Fibroblast of lung (primary cell): ENCODE results near the gene TEX2. TPM values are rescaled to one million over a fixed set of nuclear protein-coding genes. Genes with fewer than 3 reads are reported as not detected.
A peak's percentile ranks its signal among the peaks of the same experiment; 100 is the strongest.

Experiments
- DNase-seq, 2 donors: peaks; one replicate each; pipeline versions ENCODE4 v3.0.0 to v3.0.0-alpha.2; 2010; ENCODE audit warnings: low read depth in 2 of 2
- H2AFZ ChIP-seq: 2 replicates; pipeline ENCODE4 v1.5.1; 2012; ENCODE audit warnings: low read length, control low read depth, inconsistent platforms
- H3K27ac ChIP-seq: 2 replicates; pipeline ENCODE4 v1.5.1; 2011; ENCODE audit warnings: low read length, control low read depth; ENCODE audit not compliant: insufficient read depth
- H3K27me3 ChIP-seq: 2 replicates; pipeline ENCODE4 v1.5.1; 2011; ENCODE audit warnings: mild to moderate bottlenecking, low read length; ENCODE audit not compliant: control insufficient read depth, insufficient read depth
- H3K36me3 ChIP-seq: 2 replicates; pipeline ENCODE4 v1.5.1; 2011; ENCODE audit warnings: low read length; ENCODE audit not compliant: control insufficient read depth, insufficient read depth
- H3K4me1 ChIP-seq: 2 replicates; pipeline ENCODE4 v1.5.1; 2011; ENCODE audit warnings: low read length; ENCODE audit not compliant: control insufficient read depth, insufficient read depth; ENCODE audit errors: extremely low read depth
- H3K4me2 ChIP-seq: 2 replicates; pipeline ENCODE4 v1.5.1; 2011; ENCODE audit warnings: low read length, control low read depth; ENCODE audit not compliant: insufficient read depth; ENCODE audit errors: extremely low read depth
- H3K4me3 ChIP-seq, 4 experiments: fragments of 200-600 bp in 1 of 4; sonication (generic) in 1 of 4; replicated peaks in 1 of 4; 2 replicates each; pipeline ENCODE4 v1.5.1; 2011 to 2016; ENCODE audit warnings: low read length in 4 of 4, low read depth in 3 of 4, mild to moderate bottlenecking in 3 of 4, control low read depth in 2 of 4, inconsistent platforms in 1 of 4, mixed read lengths in 1 of 4; ENCODE audit not compliant: insufficient read depth in 1 of 4; ENCODE audit errors: control extremely low read depth in 1 of 4
- H3K79me2 ChIP-seq: 2 replicates; pipeline ENCODE4 v1.5.1; 2012; ENCODE audit warnings: mild to moderate bottlenecking, low read length, inconsistent platforms; ENCODE audit not compliant: control insufficient read depth, insufficient read depth
- H3K9ac ChIP-seq: 2 replicates; pipeline ENCODE4 v1.5.1; 2011; ENCODE audit warnings: mild to moderate bottlenecking, low read length, control low read depth; ENCODE audit not compliant: insufficient read depth
- H3K9me3 ChIP-seq: 2 replicates; pipeline ENCODE4 v1.5.1; 2012; ENCODE audit warnings: low read depth, low read length; ENCODE audit not compliant: control insufficient read depth, insufficient read depth
- H4K20me1 ChIP-seq: 2 replicates; pipeline ENCODE4 v1.5.1; 2011; ENCODE audit warnings: low read length; ENCODE audit not compliant: control insufficient read depth, insufficient read depth; ENCODE audit errors: extremely low read depth
- CTCF ChIP-seq, 2 donors: IDR thresholded peaks in 1 of 2; conservative IDR thresholded peaks in 1 of 2; 1 replicate in 1 of 2; 2 replicates in 1 of 2; pipeline ENCODE4 v1.5.1; 2011 to 2012; ENCODE audit warnings: low read length in 2 of 2, control low read depth in 1 of 2, inconsistent platforms in 1 of 2, low read depth in 1 of 2, mild to moderate bottlenecking in 1 of 2
- EZH2 ChIP-seq: IDR thresholded peaks from 2 replicates; pipeline ENCODE4 v1.5.1; 2012; ENCODE audit warnings: low read length, control low read depth, mild to moderate bottlenecking; ENCODE audit errors: missing control alignments
- polyA plus RNA-seq, 2 donors: library from polyadenylated mRNA; depleted of rRNA in 1 of 2; stranded (reverse) in 1 of 2; unstranded in 1 of 2; fragments of >200 nt; gene quantifications; 2 replicates each; pipeline ENCODE4 v1.2.1, GENCODE V29; 2011 to 2012; ENCODE audit warnings: missing spikeins in 1 of 2
- total RNA-seq: library from RNA; depleted of rRNA; stranded (reverse); fragments of >200 nt; gene quantifications from 2 replicates; pipeline ENCODE4 v1.2.1, GENCODE V29; 2014

Gene TEX2
- total and polyA plus RNA-seq, 2 donors (not counting 1 experiment from before 2014, with no cell fraction given), result 18.6 to 33.4 TPM

DNA sequence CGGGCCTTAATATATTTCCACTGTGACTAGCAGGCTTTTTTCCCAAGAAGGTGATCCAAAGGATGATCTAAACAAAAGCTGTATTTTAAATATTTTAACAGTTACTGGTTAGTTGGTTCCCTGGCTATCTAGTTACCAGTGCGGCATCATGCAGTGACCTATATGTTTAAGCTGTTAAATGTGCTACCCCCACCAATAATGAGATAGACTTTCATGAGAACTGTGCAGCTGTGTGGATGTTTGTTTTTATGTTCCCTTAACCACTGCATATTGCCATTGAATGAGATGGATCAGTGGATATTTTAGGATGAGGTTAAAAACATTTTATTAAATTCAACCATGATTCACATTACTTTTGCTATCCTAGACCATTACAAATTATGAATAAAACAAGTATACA is 150.1 kb downstream of the TEX2 start:
- Histone ChIP-seq H3K27ac (no peak overlapping the region), H3K27me3 (no peaks in the 10 kb centered on the region), H3K9me3 (no peaks in the 10 kb centered on the region), H3K4me3 (no peak overlapping the region), H3K36me3 (no peaks in the 10 kb centered on the region), H4K20me1 (no peaks in the 10 kb centered on the region), H2AFZ (no peak overlapping the region), H3K79me2 (no peaks in the 10 kb centered on the region), H3K4me2 (no peak overlapping the region), H3K9ac (no peak overlapping the region), H3K4me1 (peaks cover 8% of the 10 kb centered on the region)
- no peak for DNase-seq
- no peak for TF ChIP-seq CTCF (conservative IDR thresholded peaks at IDR 0.05 in 1 of 2, IDR thresholded peaks at IDR 0.05 in 1 of 2; ENCODE audit: low read depth in 1 of 2, low read length in 2 of 2)
- TF ChIP-seq EZH2, result no peak

GRCh38 chr17:64111831-64112230 is 151.2 kb downstream of the TEX2 start:
- H4K20me1 ChIP-seq, result no peaks in the 10 kb centered on the region
- no peaks in the 10 kb centered on the region for H3K79me2 ChIP-seq
- no peak overlapping the region for H3K9ac ChIP-seq
- H3K9me3 ChIP-seq, result no peaks in the 10 kb centered on the region
- H2AFZ ChIP-seq, result no peak overlapping the region
- TF ChIP-seq CTCF (conservative IDR thresholded peaks at IDR 0.05 in 1 of 2, IDR thresholded peaks at IDR 0.05 in 1 of 2; ENCODE audit: low read depth in 1 of 2, low read length in 2 of 2) (no peak), EZH2 (no peak)
- H3K4me2 ChIP-seq, result no peak overlapping the region
- H3K4me3 ChIP-seq, result no peak overlapping the region
- H3K27me3 ChIP-seq, result no peaks in the 10 kb centered on the region
- no peak overlapping the region for H3K27ac ChIP-seq
- H3K4me1 ChIP-seq, result peaks cover 8% of the 10 kb centered on the region
- no peak for DNase-seq
- H3K36me3 ChIP-seq, result no peaks in the 10 kb centered on the region

GRCh38 chr17:64110379-64111152 is 152.5 kb downstream of the TEX2 start:
- Histone ChIP-seq H3K4me1 (peaks cover 7% of the 10 kb centered on the region), H3K4me2 (no peak overlapping the region), H3K36me3 (no peaks in the 10 kb centered on the region), H3K27me3 (no peaks in the 10 kb centered on the region), H3K9ac (no peak overlapping the region), H3K9me3 (no peaks in the 10 kb centered on the region), H4K20me1 (no peaks in the 10 kb centered on the region), H3K27ac (no peak overlapping the region), H3K4me3 (no peak overlapping the region), H3K79me2 (no peaks in the 10 kb centered on the region), H2AFZ (no peak overlapping the region)
- peak in 1 of 2 donors; percentile 14 for DNase-seq
- no peak for TF ChIP-seq EZH2
- TF ChIP-seq CTCF (conservative IDR thresholded peaks at IDR 0.05 in 1 of 2, IDR thresholded peaks at IDR 0.05 in 1 of 2; ENCODE audit: low read depth in 1 of 2, low read length in 2 of 2), result no peak
